C4-2B (cell line): ENCODE results near the gene SPTA1.

Source experiments
- CTCF ChIP-seq: fragments of 450-650 bp; conservative IDR thresholded peaks from 2 replicates; pipeline ENCODE4 v1.5.1; 2017; ENCODE audit warnings: mild to moderate bottlenecking
- ZFX ChIP-seq: fragments of 450-650 bp; IDR thresholded peaks from 2 replicates; pipeline ENCODE4 v1.6.1; 2017

GRCh38 chr1:158689875-158690274 lies 3.4 kb upstream of the SPTA1 start:
- no peak for TF ChIP-seq CTCF
- TF ChIP-seq ZFX: no peak
